PC-3 (cell line): ENCODE data around the gene GANC.

Experiments
- CTCF ChIP-seq: fragments of 300-600 bp; sonication (generic); conservative IDR thresholded peaks from 2 replicates; pipeline ENCODE4 v1.5.1; 2017; ENCODE audit warnings: antibody characterized with exemption, low read depth, mild to moderate bottlenecking, low read length
- EZH2 ChIP-seq: fragments of 300-600 bp; sonication (generic); IDR thresholded peaks from one replicate; pipeline ENCODE4 v1.6.1; 2017; ENCODE audit warnings: antibody characterized with exemption, mild to moderate bottlenecking, low read length; ENCODE audit not compliant: unreplicated experiment
- EZH2phosphoT487 ChIP-seq: fragments of 300-600 bp; sonication (generic); IDR thresholded peaks from 2 replicates; pipeline ENCODE4 v1.6.1; 2018; ENCODE audit warnings: mild to moderate bottlenecking, antibody characterized with exemption, low read length, borderline replicate concordance

- no peak for TF ChIP-seq CTCF
- no peak for TF ChIP-seq EZH2phosphoT487
- TF ChIP-seq EZH2, result no peak
Measured at GRCh38 chr15:42285034-42285433, 12.0 kb downstream of the GANC start.
